OCI-LY7 (cell line): ENCODE data around the gene SSTR5. TPM values are rescaled to one million over a fixed set of nuclear protein-coding genes. Genes with fewer than 3 reads are reported as not detected.

Source experiments
- BruUV-seq: library from RNA; stranded (reverse); fragments of 400-500 nt; replicated peaks from 2 replicates; lab custom pipeline; 2021; lab: Mats Ljungman, UMichigan
- CTCF ChIA-PET: fragments of 300-600 bp; sonication (Branson Sonifier 250); formaldehyde crosslinking; loops from one replicate; lab custom pipeline; 2022; ENCODE audit warnings: antibody characterized with exemption; ENCODE audit not compliant: unreplicated experiment; lab: Charles Lee
- POLR2A ChIA-PET: fragments of 300-600 bp; sonication (Branson Sonifier 250); formaldehyde crosslinking; loops from one replicate; lab custom pipeline; 2022; ENCODE audit warnings: antibody characterized with exemption; lab: Charles Lee
- DNase-seq: peaks from one replicate; pipeline ENCODE4 v3.0.0-alpha.2; 2015; ENCODE audit warnings: low spot score
- H2AFZ ChIP-seq: fragments of 200-600 bp; sonication (generic), shearing (Covaris generic); 2 replicates; pipeline ENCODE4 v1.6.1; 2014; ENCODE audit warnings: mild to moderate bottlenecking, antibody characterized with exemption, low read length, moderate library complexity
- H3K27ac ChIP-seq: fragments of 200-600 bp; sonication (generic); 2 replicates; pipeline ENCODE4 v1.5.1; 2014; ENCODE audit warnings: mixed run types, low read depth, mild to moderate bottlenecking, moderate library complexity, low read length, inconsistent platforms; ENCODE audit not compliant: poor library complexity, severe bottlenecking
- H3K36me3 ChIP-seq: fragments of 200-600 bp; sonication (generic); 2 replicates; pipeline ENCODE4 v1.6.1; 2014; ENCODE audit warnings: mild to moderate bottlenecking, antibody characterized with exemption, low read length, moderate library complexity, mixed read lengths; ENCODE audit not compliant: insufficient read depth
- H3K4me1 ChIP-seq: fragments of 200-600 bp; sonication (generic); 2 replicates; pipeline ENCODE4 v1.5.1; 2014; ENCODE audit warnings: mild to moderate bottlenecking, low read length; ENCODE audit not compliant: insufficient read depth, poor library complexity, severe bottlenecking
- H3K4me2 ChIP-seq: fragments of 200-600 bp; sonication (generic); 2 replicates; pipeline ENCODE4 v1.6.1; 2014; ENCODE audit warnings: mild to moderate bottlenecking, low read length
- H3K4me3 ChIP-seq: fragments of 200-600 bp; sonication (generic); 2 replicates; pipeline ENCODE4 v1.5.1; 2014; ENCODE audit warnings: mild to moderate bottlenecking, low read depth, low read length; ENCODE audit not compliant: poor library complexity, severe bottlenecking
- H3K79me2 ChIP-seq: fragments of 200-600 bp; sonication (generic); 2 replicates; pipeline ENCODE4 v1.6.1; 2016; ENCODE audit warnings: low read depth, mild to moderate bottlenecking, low read length, moderate library complexity, mixed read lengths; ENCODE audit not compliant: insufficient read depth
- H3K9me2 ChIP-seq: fragments of 200-600 bp; sonication (generic); 2 replicates; pipeline ENCODE4 v1.6.1; 2016; ENCODE audit warnings: mild to moderate bottlenecking, low read length, mixed read lengths; ENCODE audit not compliant: insufficient read depth
- H3K9me3 ChIP-seq: fragments of 200-600 bp; sonication (generic); 2 replicates; pipeline ENCODE4 v1.6.1; 2014; ENCODE audit warnings: mild to moderate bottlenecking, mixed run types, low read length, mixed read lengths
- H4K20me1 ChIP-seq: fragments of 200-600 bp; sonication (generic); 2 replicates; pipeline ENCODE4 v1.6.1; 2014; ENCODE audit warnings: mild to moderate bottlenecking, antibody characterized with exemption, low read length, moderate library complexity, mixed read lengths; ENCODE audit not compliant: insufficient read depth
- EZH2phosphoT487 ChIP-seq: fragments of 200-600 bp; sonication (generic); IDR thresholded peaks from 2 replicates; pipeline ENCODE4 v1.6.1; 2018; ENCODE audit warnings: low read depth, borderline replicate concordance, mild to moderate bottlenecking, mixed run types, antibody characterized with exemption, low read length, moderate library complexity, mixed read lengths
- intact Hi-C: fragments of 100-400 bp; cut with micrococcal nuclease; formaldehyde crosslinking; loops from one replicate; pipeline ENCODE4 v1.10.0; 2022; ENCODE audit not compliant: unreplicated experiment
- total RNA-seq, 2 experiments: library from RNA; depleted of rRNA in 1 of 2; stranded (reverse); fragments of >200 nt in 1 of 2; shearing (Covaris generic) in 1 of 2; gene quantifications; 2 replicates each; pipeline ENCODE4 v1.2.3, GENCODE V29; 2014 to 2022
- TF ChIP-seq, protein P1 (sequence below): fragments of 200-600 bp; sonication (generic); conservative IDR thresholded peaks from 2 replicates; pipeline ENCODE4 v1.5.1; 2014; ENCODE audit warnings: mild to moderate bottlenecking, antibody characterized with exemption, low read length, moderate library complexity, mixed read lengths

Gene SSTR5
- total RNA-seq, 2 experiments from 2014 or later: not detected

DNA sequence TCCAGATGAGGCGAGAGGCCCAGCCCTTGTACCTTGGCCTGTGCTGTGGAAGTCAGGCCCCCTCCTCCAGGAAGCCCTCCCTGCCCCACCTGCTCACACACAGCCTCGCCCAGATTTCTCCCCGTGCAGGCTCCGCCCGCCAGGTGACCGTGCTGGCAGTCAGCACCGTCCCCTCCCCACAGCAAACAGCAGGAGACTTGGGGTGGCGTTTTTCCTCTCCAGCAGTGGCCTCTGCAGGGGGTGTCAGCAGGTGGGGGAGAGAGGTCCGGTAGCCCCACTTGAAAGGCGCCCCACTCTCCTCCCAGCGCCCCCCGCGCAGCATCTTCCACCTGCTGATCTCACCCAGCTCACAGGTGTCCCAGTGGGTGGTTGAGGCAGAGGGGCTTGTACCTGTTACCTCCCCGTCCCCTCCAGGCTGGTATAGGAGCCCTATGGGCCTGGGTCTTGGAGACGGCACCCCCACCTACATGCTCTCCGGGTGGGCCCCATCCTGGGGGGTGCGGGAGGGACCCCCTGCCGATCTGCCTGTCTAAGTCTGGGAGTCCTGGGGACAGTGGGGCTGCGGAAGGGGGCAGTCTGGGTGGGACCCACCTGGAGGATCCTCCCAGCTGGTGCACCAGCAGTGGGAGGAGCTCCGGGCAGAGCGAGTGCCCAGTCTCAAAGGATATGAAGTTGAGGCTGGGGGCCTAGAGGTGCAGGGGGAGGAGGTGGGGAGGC lies 27.7 kb downstream of the SSTR5 start:
- TF ChIP-seq EZH2phosphoT487: no peak
- TF ChIP-seq, protein P1, sequence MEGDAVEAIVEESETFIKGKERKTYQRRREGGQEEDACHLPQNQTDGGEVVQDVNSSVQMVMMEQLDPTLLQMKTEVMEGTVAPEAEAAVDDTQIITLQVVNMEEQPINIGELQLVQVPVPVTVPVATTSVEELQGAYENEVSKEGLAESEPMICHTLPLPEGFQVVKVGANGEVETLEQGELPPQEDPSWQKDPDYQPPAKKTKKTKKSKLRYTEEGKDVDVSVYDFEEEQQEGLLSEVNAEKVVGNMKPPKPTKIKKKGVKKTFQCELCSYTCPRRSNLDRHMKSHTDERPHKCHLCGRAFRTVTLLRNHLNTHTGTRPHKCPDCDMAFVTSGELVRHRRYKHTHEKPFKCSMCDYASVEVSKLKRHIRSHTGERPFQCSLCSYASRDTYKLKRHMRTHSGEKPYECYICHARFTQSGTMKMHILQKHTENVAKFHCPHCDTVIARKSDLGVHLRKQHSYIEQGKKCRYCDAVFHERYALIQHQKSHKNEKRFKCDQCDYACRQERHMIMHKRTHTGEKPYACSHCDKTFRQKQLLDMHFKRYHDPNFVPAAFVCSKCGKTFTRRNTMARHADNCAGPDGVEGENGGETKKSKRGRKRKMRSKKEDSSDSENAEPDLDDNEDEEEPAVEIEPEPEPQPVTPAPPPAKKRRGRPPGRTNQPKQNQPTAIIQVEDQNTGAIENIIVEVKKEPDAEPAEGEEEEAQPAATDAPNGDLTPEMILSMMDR: no peak
- no peaks in the 10 kb centered on the region for H3K36me3 ChIP-seq
- H4K20me1 ChIP-seq: no peaks in the 10 kb centered on the region
- H3K4me1 ChIP-seq: no peaks in the 10 kb centered on the region
- ChIA-PET POLR2A (interaction anchor here (0.5 kb wide), 1 partner anchor 326 kb away, joined by 3 read pairs; no protein-coding TSS in a partner anchor), CTCF (no interaction called here)
- H3K4me3 ChIP-seq: no peak overlapping the region
- H2AFZ ChIP-seq: no peak overlapping the region
- H3K27ac ChIP-seq: no peak overlapping the region
- DNase-seq: no peak
- no peaks in the 10 kb centered on the region for H3K79me2 ChIP-seq
- no peak overlapping the region for H3K4me2 ChIP-seq
- no peaks in the 10 kb centered on the region for H3K9me2 ChIP-seq
- no TSS peak for BruUV-seq
- no peaks in the 10 kb centered on the region for H3K9me3 ChIP-seq
- intact Hi-C loops: no loop called here

DNA sequence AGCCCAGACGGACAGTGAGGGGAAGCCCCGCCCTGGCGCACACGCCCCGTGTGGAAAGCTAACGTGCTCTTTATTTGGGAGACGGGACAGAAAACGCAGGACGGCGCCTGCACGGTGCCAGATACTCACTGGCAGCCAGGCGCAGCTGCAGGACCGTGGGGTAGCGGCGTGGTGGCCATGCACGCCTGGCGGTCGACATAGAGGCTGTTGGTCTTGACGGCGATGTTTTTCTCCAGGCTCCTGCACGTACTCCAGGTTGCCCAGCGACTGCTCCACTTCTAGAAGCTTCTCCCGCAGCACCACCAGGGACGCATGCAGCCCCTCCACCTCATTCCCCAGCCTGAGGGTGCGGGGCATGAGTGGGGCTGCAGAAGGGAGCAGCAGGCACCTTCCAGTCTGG lies 28.6 kb downstream of the SSTR5 start:
- H3K4me1 ChIP-seq: no peaks in the 10 kb centered on the region
- H3K4me3 ChIP-seq: no peak overlapping the region
- intact Hi-C loops: no loop called here
- H3K9me2 ChIP-seq: no peaks in the 10 kb centered on the region
- H3K79me2 ChIP-seq: no peaks in the 10 kb centered on the region
- no peak overlapping the region for H3K27ac ChIP-seq
- no peak overlapping the region for H2AFZ ChIP-seq
- no TSS peak for BruUV-seq
- POLR2A ChIA-PET: no interaction called here
- no peaks in the 10 kb centered on the region for H4K20me1 ChIP-seq
- CTCF ChIA-PET: no interaction called here
- no peak for DNase-seq
- H3K36me3 ChIP-seq: no peaks in the 10 kb centered on the region
- H3K4me2 ChIP-seq: no peak overlapping the region
- no peaks in the 10 kb centered on the region for H3K9me3 ChIP-seq
- TF ChIP-seq, protein P1: no peak
- TF ChIP-seq EZH2phosphoT487: no peak
